OCI-LY7 (cell line): ENCODE measurements around the gene ATAD1. TPM values are rescaled to one million over a fixed set of nuclear protein-coding genes. Genes with fewer than 3 reads are reported as not detected.
A peak's percentile ranks its signal among the peaks of the same experiment; 100 is the strongest.

Experiments used
- BruUV-seq: library from RNA; stranded (reverse); fragments of 400-500 nt; replicated peaks from 2 replicates; lab custom pipeline; 2021; lab: Mats Ljungman, UMichigan
- CTCF ChIA-PET: fragments of 300-600 bp; sonication (Branson Sonifier 250); formaldehyde crosslinking; loops from one replicate; lab custom pipeline; 2022; ENCODE audit warnings: antibody characterized with exemption; ENCODE audit not compliant: unreplicated experiment; lab: Charles Lee
- POLR2A ChIA-PET: fragments of 300-600 bp; sonication (Branson Sonifier 250); formaldehyde crosslinking; loops from one replicate; lab custom pipeline; 2022; ENCODE audit warnings: antibody characterized with exemption; lab: Charles Lee
- DNase-seq: peaks from one replicate; pipeline ENCODE4 v3.0.0-alpha.2; 2015; ENCODE audit warnings: low spot score
- H2AFZ ChIP-seq: fragments of 200-600 bp; sonication (generic), shearing (Covaris generic); 2 replicates; pipeline ENCODE4 v1.6.1; 2014; ENCODE audit warnings: mild to moderate bottlenecking, antibody characterized with exemption, low read length, moderate library complexity
- H3K27ac ChIP-seq: fragments of 200-600 bp; sonication (generic); 2 replicates; pipeline ENCODE4 v1.5.1; 2014; ENCODE audit warnings: mixed run types, low read depth, mild to moderate bottlenecking, moderate library complexity, low read length, inconsistent platforms; ENCODE audit not compliant: poor library complexity, severe bottlenecking
- H3K36me3 ChIP-seq: fragments of 200-600 bp; sonication (generic); 2 replicates; pipeline ENCODE4 v1.6.1; 2014; ENCODE audit warnings: mild to moderate bottlenecking, antibody characterized with exemption, low read length, moderate library complexity, mixed read lengths; ENCODE audit not compliant: insufficient read depth
- H3K4me1 ChIP-seq: fragments of 200-600 bp; sonication (generic); 2 replicates; pipeline ENCODE4 v1.5.1; 2014; ENCODE audit warnings: mild to moderate bottlenecking, low read length; ENCODE audit not compliant: insufficient read depth, poor library complexity, severe bottlenecking
- H3K4me2 ChIP-seq: fragments of 200-600 bp; sonication (generic); 2 replicates; pipeline ENCODE4 v1.6.1; 2014; ENCODE audit warnings: mild to moderate bottlenecking, low read length
- H3K4me3 ChIP-seq: fragments of 200-600 bp; sonication (generic); 2 replicates; pipeline ENCODE4 v1.5.1; 2014; ENCODE audit warnings: mild to moderate bottlenecking, low read depth, low read length; ENCODE audit not compliant: poor library complexity, severe bottlenecking
- H3K79me2 ChIP-seq: fragments of 200-600 bp; sonication (generic); 2 replicates; pipeline ENCODE4 v1.6.1; 2016; ENCODE audit warnings: low read depth, mild to moderate bottlenecking, low read length, moderate library complexity, mixed read lengths; ENCODE audit not compliant: insufficient read depth
- H3K9me2 ChIP-seq: fragments of 200-600 bp; sonication (generic); 2 replicates; pipeline ENCODE4 v1.6.1; 2016; ENCODE audit warnings: mild to moderate bottlenecking, low read length, mixed read lengths; ENCODE audit not compliant: insufficient read depth
- H3K9me3 ChIP-seq: fragments of 200-600 bp; sonication (generic); 2 replicates; pipeline ENCODE4 v1.6.1; 2014; ENCODE audit warnings: mild to moderate bottlenecking, mixed run types, low read length, mixed read lengths
- H4K20me1 ChIP-seq: fragments of 200-600 bp; sonication (generic); 2 replicates; pipeline ENCODE4 v1.6.1; 2014; ENCODE audit warnings: mild to moderate bottlenecking, antibody characterized with exemption, low read length, moderate library complexity, mixed read lengths; ENCODE audit not compliant: insufficient read depth
- CTCF ChIP-seq: fragments of 200-600 bp; sonication (generic); conservative IDR thresholded peaks from 2 replicates; pipeline ENCODE4 v1.5.1; 2014; ENCODE audit warnings: mild to moderate bottlenecking, antibody characterized with exemption, low read length, moderate library complexity, mixed read lengths
- EZH2phosphoT487 ChIP-seq: fragments of 200-600 bp; sonication (generic); IDR thresholded peaks from 2 replicates; pipeline ENCODE4 v1.6.1; 2018; ENCODE audit warnings: low read depth, borderline replicate concordance, mild to moderate bottlenecking, mixed run types, antibody characterized with exemption, low read length, moderate library complexity, mixed read lengths
- intact Hi-C: fragments of 100-400 bp; cut with micrococcal nuclease; formaldehyde crosslinking; loops from one replicate; pipeline ENCODE4 v1.10.0; 2022; ENCODE audit not compliant: unreplicated experiment
- total RNA-seq, 2 experiments: library from RNA; depleted of rRNA in 1 of 2; stranded (reverse); fragments of >200 nt in 1 of 2; shearing (Covaris generic) in 1 of 2; gene quantifications; 2 replicates each; pipeline ENCODE4 v1.2.3, GENCODE V29; 2014 to 2022

Gene ATAD1
- total RNA-seq, 2 experiments from 2014 or later = 19.6 to 47.7 TPM

GRCh38 chr10:87866412-87866974 lies 48.5 kb upstream of the ATAD1 start:
- intact Hi-C loops = no loop called here
- Histone ChIP-seq H3K4me3 (peak overlapping the region; percentile 96), H3K9me2 (no peaks in the 10 kb centered on the region), H3K36me3 (peaks cover 71% of the 10 kb centered on the region), H3K79me2 (peaks cover 82% of the 10 kb centered on the region), H3K4me2 (peak overlapping the region; percentile 89), H3K27ac (peak overlapping the region; percentile 94), H3K4me1 (peaks cover 24% of the 10 kb centered on the region), H2AFZ (no peak overlapping the region), H4K20me1 (peaks cover 54% of the 10 kb centered on the region), H3K9me3 (no peaks in the 10 kb centered on the region)
- no peak for DNase-seq
- ChIA-PET POLR2A (interaction anchor here (0.7 to 6.9 kb wide), 7 partner anchors 8 to 525 kb away, joined by 3 to 134 read pairs (median 7); no protein-coding TSS in a partner anchor), CTCF (no interaction called here)
- no peak for TF ChIP-seq CTCF
- no peak for TF ChIP-seq EZH2phosphoT487
- no TSS peak for BruUV-seq

DNA sequence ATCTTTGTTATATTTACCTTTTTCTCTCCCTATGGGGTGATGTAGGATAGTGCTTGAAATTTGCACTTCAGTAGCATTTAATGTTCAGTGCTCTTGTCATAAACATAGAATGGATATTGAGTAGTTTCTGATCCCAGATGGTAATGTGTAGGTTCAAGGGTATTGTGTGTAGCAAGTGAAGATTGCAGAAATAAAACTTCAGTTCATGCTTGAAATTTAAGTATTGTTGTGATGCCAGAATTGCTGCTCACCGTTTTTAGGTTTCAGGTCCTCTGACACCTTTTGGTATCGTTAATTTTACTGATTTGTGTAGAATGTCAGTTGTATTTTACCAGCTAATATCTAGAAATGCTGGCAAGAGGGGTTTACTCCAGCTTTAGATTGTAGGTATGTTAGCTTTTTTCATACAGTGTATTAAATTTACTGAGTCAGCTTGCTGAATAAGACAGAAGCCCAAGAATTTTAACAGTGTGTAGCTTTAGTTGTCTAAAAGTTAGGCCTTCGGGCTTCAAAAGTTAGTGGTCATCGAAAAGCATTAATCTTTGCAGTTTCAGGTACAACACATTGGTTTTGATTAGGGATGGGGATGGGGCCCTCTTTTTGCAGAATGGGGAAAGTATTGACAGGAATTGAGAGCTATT lies 47.3 kb upstream of the ATAD1 start:
- Histone ChIP-seq H3K9me2 (no peaks in the 10 kb centered on the region), H3K4me1 (peaks cover 24% of the 10 kb centered on the region), H4K20me1 (peaks cover 53% of the 10 kb centered on the region), H3K9me3 (no peaks in the 10 kb centered on the region), H3K4me2 (peak overlapping the region; percentile 89), H3K4me3 (peak overlapping the region; percentile 96), H3K36me3 (peaks cover 60% of the 10 kb centered on the region), H2AFZ (no peak overlapping the region), H3K79me2 (peaks cover 82% of the 10 kb centered on the region), H3K27ac (peak overlapping the region; percentile 94)
- DNase-seq = peak; percentile 38
- POLR2A ChIA-PET = interaction anchor here (0.5 to 6.9 kb wide), 11 partner anchors 9 to 594 kb away, joined by 3 to 134 read pairs (median 5); no protein-coding TSS in a partner anchor
- intact Hi-C loops = no loop called here
- CTCF ChIA-PET = interaction anchor here (0.8 kb wide), 1 partner anchor 524 kb away, joined by 3 read pairs; no protein-coding TSS in a partner anchor
- TF ChIP-seq EZH2phosphoT487 = no peak
- 0 out of 2 replicates have a peak, but pooled peaks have one; percentile 26 for TF ChIP-seq CTCF
- BruUV-seq = no TSS peak
